WTC11 (cell line): ENCODE data around the gene APOF. TPM values are rescaled to one million over a fixed set of nuclear protein-coding genes. Genes with fewer than 3 reads are reported as not detected.
"Not testable (repeated sequence)": the region's sequence is repeated elsewhere in the genome, so short reads cannot be mapped to it uniquely, and the experiment has no call there.

Source experiments
- ATAC-seq: fragments of 200-7000 bp; cut with Tn5 transposase; 2 replicates; pipeline ENCODE4 v1.10.0; 2021; ENCODE audit warnings: mild to moderate bottlenecking, moderate library complexity
- CTCF ChIA-PET: fragments of 300-600 bp; sonication (Branson Sonifier 250); formaldehyde crosslinking; loops from one replicate; lab custom pipeline; 2021; ENCODE audit warnings: antibody characterized with exemption; lab: Charles Lee
- POLR2A ChIA-PET: fragments of 350-600 bp; sonication (Branson Sonifier 250); formaldehyde crosslinking; loops from one replicate; lab custom pipeline; 2021; ENCODE audit warnings: antibody characterized with exemption; lab: Charles Lee
- DNase-seq: peaks from one replicate; pipeline ENCODE4 v3.0.0; 2021; ENCODE audit warnings: low spot score
- H3K27ac Mint-ChIP-seq: 2 replicates; pipeline ENCODE4 v1.8.0; 2021; ENCODE audit warnings: mixed read lengths
- H3K27me3 Mint-ChIP-seq: 2 replicates; pipeline ENCODE4 v1.8.0; 2021; ENCODE audit warnings: low read depth, mild to moderate bottlenecking, moderate library complexity, mixed read lengths
- H3K36me3 Mint-ChIP-seq: 2 replicates; pipeline ENCODE4 v1.8.0; 2021; ENCODE audit warnings: mixed read lengths
- H3K4me1 Mint-ChIP-seq: 2 replicates; pipeline ENCODE4 v1.8.0; 2022; ENCODE audit warnings: mixed read lengths
- H3K4me3 Mint-ChIP-seq: 2 replicates; pipeline ENCODE4 v1.8.0; 2021; ENCODE audit warnings: mild to moderate bottlenecking, moderate library complexity, mixed read lengths
- H3K9me3 Mint-ChIP-seq: 2 replicates; pipeline ENCODE4 v1.8.0; 2021; ENCODE audit warnings: mixed read lengths
- FOXJ3 ChIP-seq: sonication (generic); formaldehyde crosslinking; IDR thresholded peaks from 2 replicates; pipeline ENCODE4 v1.9.0; 2021; ENCODE audit warnings: missing genetic modification reagents, mild to moderate bottlenecking, borderline replicate concordance
- FOXK1 ChIP-seq: sonication (generic); formaldehyde crosslinking; IDR thresholded peaks from 2 replicates; pipeline ENCODE4 v1.8.0; 2022; ENCODE audit warnings: mild to moderate bottlenecking, moderate library complexity, missing genetic modification reagents
- JAZF1 ChIP-seq: fragments of 250-450 bp; sonication (Bioruptor Pico); IDR thresholded peaks from 2 replicates; pipeline ENCODE4 v1.9.0; 2021; ENCODE audit warnings: moderate library complexity, mild to moderate bottlenecking, inconsistent platforms
- KAT7 ChIP-seq: sonication (generic); formaldehyde crosslinking; IDR thresholded peaks from 2 replicates; pipeline ENCODE4 v1.8.1; 2023; ENCODE audit warnings: missing genetic modification reagents, mild to moderate bottlenecking, borderline replicate concordance
- NR1H2 ChIP-seq: sonication (generic); formaldehyde crosslinking; IDR thresholded peaks from 2 replicates; pipeline ENCODE4 v1.9.0; 2021; ENCODE audit warnings: mild to moderate bottlenecking, moderate library complexity, missing genetic modification reagents
- PRRX2 ChIP-seq: fragments of 250-450 bp; sonication (Bioruptor Pico); IDR thresholded peaks from 2 replicates; pipeline ENCODE4 v1.8.0; 2021; ENCODE audit warnings: mild to moderate bottlenecking
- RORB ChIP-seq: fragments of 250-450 bp; sonication (Bioruptor Pico); IDR thresholded peaks from 2 replicates; pipeline ENCODE4 v1.9.0; 2021; ENCODE audit warnings: mild to moderate bottlenecking
- TCF7 ChIP-seq: sonication (generic); formaldehyde crosslinking; IDR thresholded peaks from 2 replicates; pipeline ENCODE4 v1.8.0; 2022; ENCODE audit warnings: mild to moderate bottlenecking, low read depth, missing genetic modification reagents, moderate library complexity
- TEAD4 ChIP-seq: sonication (generic); formaldehyde crosslinking; IDR thresholded peaks from 2 replicates; pipeline ENCODE4 v1.8.0; 2022; ENCODE audit warnings: mild to moderate bottlenecking, missing genetic modification reagents
- ZNF396 ChIP-seq: fragments of 250-450 bp; sonication (Bioruptor Pico); IDR thresholded peaks from 2 replicates; pipeline ENCODE4 v1.8.0; 2021; ENCODE audit warnings: mild to moderate bottlenecking, moderate library complexity, borderline replicate concordance
- total RNA-seq: library from RNA; stranded (reverse); gene quantifications from 3 replicates; pipeline ENCODE4 v1.2.3, GENCODE V29; 2021
- TF ChIP-seq, protein P1 (sequence below): sonication (generic); formaldehyde crosslinking; IDR thresholded peaks from 2 replicates; pipeline ENCODE4 v1.8.1; 2022; ENCODE audit warnings: mild to moderate bottlenecking, moderate library complexity, missing genetic modification reagents
- TF ChIP-seq, protein P2 (sequence below): sonication (generic); formaldehyde crosslinking; IDR thresholded peaks from 2 replicates; pipeline ENCODE4 v1.8.1; 2022; ENCODE audit warnings: low read depth, missing genetic modification reagents, borderline replicate concordance
- TF ChIP-seq, protein P3 (sequence below): sonication (generic); formaldehyde crosslinking; IDR thresholded peaks from 2 replicates; pipeline ENCODE4 v1.8.0; 2022; ENCODE audit warnings: mild to moderate bottlenecking, missing genetic modification reagents
- TF ChIP-seq, protein P4 (sequence below): sonication (generic); formaldehyde crosslinking; IDR thresholded peaks from 2 replicates; pipeline ENCODE4 v1.8.1; 2023; ENCODE audit warnings: mild to moderate bottlenecking, moderate library complexity, missing genetic modification reagents
- TF ChIP-seq, protein P5 (sequence below): sonication (generic); formaldehyde crosslinking; IDR thresholded peaks from 2 replicates; pipeline ENCODE4 v1.8.1; 2023; ENCODE audit warnings: mild to moderate bottlenecking, missing genetic modification reagents

The APOF gene
- total RNA-seq, 1 experiment from 2014 or later = not detected

DNA sequence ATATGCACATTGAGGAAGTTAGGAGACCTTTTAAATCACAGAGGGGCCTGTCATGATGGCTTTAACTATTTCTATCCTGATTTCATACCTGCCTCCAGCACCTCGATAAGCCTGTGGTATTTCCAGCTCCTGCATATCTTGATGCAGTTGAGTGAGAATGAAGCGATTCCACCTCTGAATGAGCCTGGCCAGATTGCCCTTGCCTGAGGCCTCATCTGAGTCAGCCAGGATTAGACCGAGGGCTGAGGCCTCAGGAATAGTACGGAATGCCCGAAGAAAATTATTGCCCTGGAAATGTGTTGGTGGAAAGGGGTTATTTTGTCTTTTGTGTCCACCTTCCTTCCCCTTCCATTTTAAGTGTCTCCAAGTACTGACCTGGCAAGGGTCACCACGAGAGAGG, 38.5 kb downstream of the APOF start:
- no peak for DNase-seq
- Mint-ChIP-seq H3K9me3 (no peaks in the 10 kb centered on the region), H3K4me3 (no peak overlapping the region), H3K4me1 (no peaks in the 10 kb centered on the region), H3K27me3 (no peaks in the 10 kb centered on the region), H3K36me3 (peaks cover 46% of the 10 kb centered on the region), H3K27ac (no peak overlapping the region)
- no peak for ATAC-seq
- TF ChIP-seq, protein P1, sequence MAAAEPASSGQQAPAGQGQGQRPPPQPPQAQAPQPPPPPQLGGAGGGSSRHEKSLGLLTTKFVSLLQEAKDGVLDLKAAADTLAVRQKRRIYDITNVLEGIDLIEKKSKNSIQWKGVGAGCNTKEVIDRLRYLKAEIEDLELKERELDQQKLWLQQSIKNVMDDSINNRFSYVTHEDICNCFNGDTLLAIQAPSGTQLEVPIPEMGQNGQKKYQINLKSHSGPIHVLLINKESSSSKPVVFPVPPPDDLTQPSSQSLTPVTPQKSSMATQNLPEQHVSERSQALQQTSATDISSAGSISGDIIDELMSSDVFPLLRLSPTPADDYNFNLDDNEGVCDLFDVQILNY (CRISPR knock-in tag) = no peak
- TF ChIP-seq ZNF396 (CRISPR knock-in tag) = no peak
- TF ChIP-seq, protein P2, sequence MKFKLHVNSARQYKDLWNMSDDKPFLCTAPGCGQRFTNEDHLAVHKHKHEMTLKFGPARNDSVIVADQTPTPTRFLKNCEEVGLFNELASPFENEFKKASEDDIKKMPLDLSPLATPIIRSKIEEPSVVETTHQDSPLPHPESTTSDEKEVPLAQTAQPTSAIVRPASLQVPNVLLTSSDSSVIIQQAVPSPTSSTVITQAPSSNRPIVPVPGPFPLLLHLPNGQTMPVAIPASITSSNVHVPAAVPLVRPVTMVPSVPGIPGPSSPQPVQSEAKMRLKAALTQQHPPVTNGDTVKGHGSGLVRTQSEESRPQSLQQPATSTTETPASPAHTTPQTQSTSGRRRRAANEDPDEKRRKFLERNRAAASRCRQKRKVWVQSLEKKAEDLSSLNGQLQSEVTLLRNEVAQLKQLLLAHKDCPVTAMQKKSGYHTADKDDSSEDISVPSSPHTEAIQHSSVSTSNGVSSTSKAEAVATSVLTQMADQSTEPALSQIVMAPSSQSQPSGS (CRISPR knock-in tag) = no peak
- TF ChIP-seq, protein P3, sequence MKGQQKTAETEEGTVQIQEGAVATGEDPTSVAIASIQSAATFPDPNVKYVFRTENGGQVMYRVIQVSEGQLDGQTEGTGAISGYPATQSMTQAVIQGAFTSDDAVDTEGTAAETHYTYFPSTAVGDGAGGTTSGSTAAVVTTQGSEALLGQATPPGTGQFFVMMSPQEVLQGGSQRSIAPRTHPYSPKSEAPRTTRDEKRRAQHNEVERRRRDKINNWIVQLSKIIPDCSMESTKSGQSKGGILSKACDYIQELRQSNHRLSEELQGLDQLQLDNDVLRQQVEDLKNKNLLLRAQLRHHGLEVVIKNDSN (CRISPR knock-in tag) = no peak
- TF ChIP-seq NR1H2 = no peak
- TF ChIP-seq, protein P4, sequence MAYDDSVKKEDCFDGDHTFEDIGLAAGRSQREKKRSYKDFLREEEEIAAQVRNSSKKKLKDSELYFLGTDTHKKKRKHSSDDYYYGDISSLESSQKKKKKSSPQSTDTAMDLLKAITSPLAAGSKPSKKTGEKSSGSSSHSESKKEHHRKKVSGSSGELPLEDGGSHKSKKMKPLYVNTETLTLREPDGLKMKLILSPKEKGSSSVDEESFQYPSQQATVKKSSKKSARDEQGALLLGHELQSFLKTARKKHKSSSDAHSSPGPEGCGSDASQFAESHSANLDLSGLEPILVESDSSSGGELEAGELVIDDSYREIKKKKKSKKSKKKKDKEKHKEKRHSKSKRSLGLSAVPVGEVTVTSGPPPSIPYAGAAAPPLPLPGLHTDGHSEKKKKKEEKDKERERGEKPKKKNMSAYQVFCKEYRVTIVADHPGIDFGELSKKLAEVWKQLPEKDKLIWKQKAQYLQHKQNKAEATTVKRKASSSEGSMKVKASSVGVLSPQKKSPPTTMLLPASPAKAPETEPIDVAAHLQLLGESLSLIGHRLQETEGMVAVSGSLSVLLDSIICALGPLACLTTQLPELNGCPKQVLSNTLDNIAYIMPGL (CRISPR knock-in tag) = no peak
- TF ChIP-seq PRRX2 (CRISPR knock-in tag) = no peak
- TF ChIP-seq, protein P5, sequence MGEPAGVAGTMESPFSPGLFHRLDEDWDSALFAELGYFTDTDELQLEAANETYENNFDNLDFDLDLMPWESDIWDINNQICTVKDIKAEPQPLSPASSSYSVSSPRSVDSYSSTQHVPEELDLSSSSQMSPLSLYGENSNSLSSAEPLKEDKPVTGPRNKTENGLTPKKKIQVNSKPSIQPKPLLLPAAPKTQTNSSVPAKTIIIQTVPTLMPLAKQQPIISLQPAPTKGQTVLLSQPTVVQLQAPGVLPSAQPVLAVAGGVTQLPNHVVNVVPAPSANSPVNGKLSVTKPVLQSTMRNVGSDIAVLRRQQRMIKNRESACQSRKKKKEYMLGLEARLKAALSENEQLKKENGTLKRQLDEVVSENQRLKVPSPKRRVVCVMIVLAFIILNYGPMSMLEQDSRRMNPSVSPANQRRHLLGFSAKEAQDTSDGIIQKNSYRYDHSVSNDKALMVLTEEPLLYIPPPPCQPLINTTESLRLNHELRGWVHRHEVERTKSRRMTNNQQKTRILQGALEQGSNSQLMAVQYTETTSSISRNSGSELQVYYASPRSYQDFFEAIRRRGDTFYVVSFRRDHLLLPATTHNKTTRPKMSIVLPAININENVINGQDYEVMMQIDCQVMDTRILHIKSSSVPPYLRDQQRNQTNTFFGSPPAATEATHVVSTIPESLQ = no peak
- ChIA-PET CTCF (no interaction called here), POLR2A (no interaction called here)

DNA sequence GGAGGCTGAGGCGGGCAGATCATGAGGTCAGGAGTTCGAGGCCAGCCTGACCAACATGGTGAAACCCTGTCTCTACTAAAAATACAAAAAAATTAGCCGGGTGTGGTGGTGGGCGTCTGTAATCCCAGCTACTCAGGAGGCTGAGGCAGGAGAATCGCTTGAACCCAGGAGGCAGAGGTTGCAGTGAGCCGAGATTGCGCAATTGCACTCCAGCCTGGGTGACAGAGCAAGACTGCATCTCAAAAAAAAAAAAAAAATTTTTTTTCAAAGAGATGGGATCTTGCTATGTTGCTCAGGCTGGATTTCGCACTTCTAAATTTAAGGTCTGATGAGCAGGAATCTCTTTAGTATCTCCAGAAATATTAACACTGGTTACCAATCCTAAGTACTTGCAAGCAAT, 41.0 kb downstream of the APOF start:
- H3K27me3 Mint-ChIP-seq, H3K27ac Mint-ChIP-seq, H3K4me3 Mint-ChIP-seq, H3K4me1 Mint-ChIP-seq, ATAC-seq, H3K9me3 Mint-ChIP-seq, DNase-seq, CTCF ChIA-PET: not testable (repeated sequence)
- H3K36me3 Mint-ChIP-seq = peaks cover 46% of the 10 kb centered on the region
- POLR2A ChIA-PET = interaction anchor here (0.6 to 1.2 kb wide), 2 partner anchors 99 to 315 kb away, joined by 3 to 4 read pairs; no protein-coding TSS in a partner anchor

DNA sequence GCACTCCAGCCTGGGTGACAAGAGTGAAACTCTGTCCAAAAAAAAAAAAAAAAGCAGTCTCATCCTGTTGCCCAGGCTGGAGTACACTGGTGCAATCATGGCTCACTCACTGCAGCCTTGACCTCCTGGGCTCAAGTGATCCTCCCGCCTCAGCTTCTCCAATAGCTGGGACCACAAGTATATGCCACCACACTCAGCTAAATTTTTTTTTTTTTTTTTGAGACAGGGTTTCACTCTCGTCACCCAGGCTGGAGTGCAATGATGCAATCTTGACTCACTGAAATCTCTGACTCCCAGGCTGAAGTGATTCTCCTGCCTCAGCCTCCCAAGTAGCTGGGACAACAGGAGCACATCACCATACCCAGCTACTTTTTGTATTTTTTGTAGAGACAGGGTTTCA, 41.6 kb downstream of the APOF start:
- Mint-ChIP-seq H3K4me1 (no peaks in the 10 kb centered on the region), H3K27me3 (no peaks in the 10 kb centered on the region), H3K27ac (no peak overlapping the region), H3K4me3 (no peak overlapping the region)
- POLR2A ChIA-PET = interaction anchor here (0.6 to 1.2 kb wide), 2 partner anchors 99 to 315 kb away, joined by 3 to 4 read pairs; no protein-coding TSS in a partner anchor
- CTCF ChIA-PET = no interaction called here
- no peak for TF ChIP-seq FOXK1
- TF ChIP-seq, protein P4 (CRISPR knock-in tag) = no peak
- TF ChIP-seq KAT7 (CRISPR knock-in tag) = no peak
- no peak for TF ChIP-seq FOXJ3 (CRISPR knock-in tag)
- TF ChIP-seq RORB (CRISPR knock-in tag) = no peak
- no peak for TF ChIP-seq JAZF1
- no peak for TF ChIP-seq TEAD4 (CRISPR knock-in tag)
- no peak for TF ChIP-seq TCF7 (CRISPR knock-in tag)
- TF ChIP-seq, protein P1 (CRISPR knock-in tag) = no peak
- TF ChIP-seq, all 79 proteins: peak for 0
- Mint-ChIP-seq H3K36me3 (peaks cover 41% of the 10 kb centered on the region), H3K9me3 (no peaks in the 10 kb centered on the region)
- DNase-seq (no peak), ATAC-seq (no peak)
